MM.1S (cell line): ENCODE measurements around the gene GPANK1.

Experiments
- EZH2phosphoT487 ChIP-seq: fragments of 300-600 bp; sonication (generic); IDR thresholded peaks from 2 replicates; pipeline ENCODE4 v1.6.1; 2018; ENCODE audit warnings: antibody characterized with exemption, low read length
- TF ChIP-seq, protein P1 (sequence below): fragments of 300-600 bp; sonication (generic); IDR thresholded peaks from 2 replicates; pipeline ENCODE4 v1.5.1; 2016; ENCODE audit warnings: antibody characterized with exemption, low read length, mixed read lengths

DNA sequence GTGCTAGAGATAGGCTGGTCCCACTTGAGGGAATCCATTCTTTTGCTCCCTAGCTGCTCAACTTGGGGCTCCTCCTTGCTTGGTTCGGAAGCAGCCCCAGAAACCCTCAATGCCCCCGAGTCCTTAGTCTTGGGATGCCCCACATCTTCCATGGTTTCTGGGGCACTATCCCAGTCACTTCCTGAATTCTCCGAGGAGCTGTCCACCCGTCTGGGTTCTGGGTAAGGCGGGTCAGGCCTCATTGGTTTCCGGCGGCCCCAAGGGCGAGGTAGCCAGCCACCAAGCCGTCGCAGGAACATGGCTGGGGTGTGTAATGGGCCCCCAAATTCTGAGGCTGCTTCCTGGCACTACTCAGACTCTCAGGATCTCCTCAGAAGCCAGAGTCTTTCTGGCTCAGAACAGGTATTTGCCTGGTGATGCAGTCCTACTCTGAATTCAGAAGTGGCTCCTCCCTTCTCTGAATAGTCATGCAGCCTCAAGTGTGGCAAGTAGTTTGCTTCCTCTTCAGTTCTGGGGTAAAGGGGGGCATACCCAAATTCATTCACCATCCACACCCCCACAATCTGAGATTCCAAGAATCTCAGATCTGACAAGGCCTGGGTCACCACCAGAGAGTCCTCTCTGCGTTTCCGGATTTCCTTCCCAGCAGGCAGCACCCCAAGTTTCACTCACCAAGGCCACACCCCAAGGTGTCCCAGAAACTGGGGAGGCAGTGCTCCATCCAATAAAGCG lies 5.0 kb downstream of the GPANK1 start:
- TF ChIP-seq, protein P1, sequence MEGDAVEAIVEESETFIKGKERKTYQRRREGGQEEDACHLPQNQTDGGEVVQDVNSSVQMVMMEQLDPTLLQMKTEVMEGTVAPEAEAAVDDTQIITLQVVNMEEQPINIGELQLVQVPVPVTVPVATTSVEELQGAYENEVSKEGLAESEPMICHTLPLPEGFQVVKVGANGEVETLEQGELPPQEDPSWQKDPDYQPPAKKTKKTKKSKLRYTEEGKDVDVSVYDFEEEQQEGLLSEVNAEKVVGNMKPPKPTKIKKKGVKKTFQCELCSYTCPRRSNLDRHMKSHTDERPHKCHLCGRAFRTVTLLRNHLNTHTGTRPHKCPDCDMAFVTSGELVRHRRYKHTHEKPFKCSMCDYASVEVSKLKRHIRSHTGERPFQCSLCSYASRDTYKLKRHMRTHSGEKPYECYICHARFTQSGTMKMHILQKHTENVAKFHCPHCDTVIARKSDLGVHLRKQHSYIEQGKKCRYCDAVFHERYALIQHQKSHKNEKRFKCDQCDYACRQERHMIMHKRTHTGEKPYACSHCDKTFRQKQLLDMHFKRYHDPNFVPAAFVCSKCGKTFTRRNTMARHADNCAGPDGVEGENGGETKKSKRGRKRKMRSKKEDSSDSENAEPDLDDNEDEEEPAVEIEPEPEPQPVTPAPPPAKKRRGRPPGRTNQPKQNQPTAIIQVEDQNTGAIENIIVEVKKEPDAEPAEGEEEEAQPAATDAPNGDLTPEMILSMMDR = no peak
- TF ChIP-seq EZH2phosphoT487 = no peak
